ENCODE measurements around the gene PGP.

Gene PGP

GRCh38 chr16:2161911-2162310, 52.7 kb downstream of the PGP start:
- no peak for TF ChIP-seq CTCF (IDR thresholded peaks at IDR 0.05; ENCODE audit: borderline replicate concordance, insufficient read depth, low read depth, low read length)
- no peak overlapping the region for H3K4me3 ChIP-seq (ENCODE audit: low read depth, low read length)

Measured in GM12875 (cell line).